Measurements from ENCODE around the gene LECT2. TPM values are rescaled to one million over a fixed set of nuclear protein-coding genes. Genes with fewer than 3 reads are reported as not detected.

Gene LECT2
- total RNA-seq, 1 donor from 2014 or later, result not detected

- Mint-ChIP-seq H3K4me1 (ENCODE audit: low read depth, unreplicated experiment) (no peaks in the 10 kb centered on the region), H3K27me3 (ENCODE audit: unreplicated experiment) (peaks cover 3% of the 10 kb centered on the region), H3K36me3 (ENCODE audit: unreplicated experiment) (no peaks in the 10 kb centered on the region), H3K9me3 (ENCODE audit: unreplicated experiment) (peaks cover 2% of the 10 kb centered on the region), H3K27ac (ENCODE audit: unreplicated experiment) (no peak overlapping the region), H3K4me3 (ENCODE audit: unreplicated experiment) (no peak overlapping the region)
- TF ChIP-seq, protein P1, sequence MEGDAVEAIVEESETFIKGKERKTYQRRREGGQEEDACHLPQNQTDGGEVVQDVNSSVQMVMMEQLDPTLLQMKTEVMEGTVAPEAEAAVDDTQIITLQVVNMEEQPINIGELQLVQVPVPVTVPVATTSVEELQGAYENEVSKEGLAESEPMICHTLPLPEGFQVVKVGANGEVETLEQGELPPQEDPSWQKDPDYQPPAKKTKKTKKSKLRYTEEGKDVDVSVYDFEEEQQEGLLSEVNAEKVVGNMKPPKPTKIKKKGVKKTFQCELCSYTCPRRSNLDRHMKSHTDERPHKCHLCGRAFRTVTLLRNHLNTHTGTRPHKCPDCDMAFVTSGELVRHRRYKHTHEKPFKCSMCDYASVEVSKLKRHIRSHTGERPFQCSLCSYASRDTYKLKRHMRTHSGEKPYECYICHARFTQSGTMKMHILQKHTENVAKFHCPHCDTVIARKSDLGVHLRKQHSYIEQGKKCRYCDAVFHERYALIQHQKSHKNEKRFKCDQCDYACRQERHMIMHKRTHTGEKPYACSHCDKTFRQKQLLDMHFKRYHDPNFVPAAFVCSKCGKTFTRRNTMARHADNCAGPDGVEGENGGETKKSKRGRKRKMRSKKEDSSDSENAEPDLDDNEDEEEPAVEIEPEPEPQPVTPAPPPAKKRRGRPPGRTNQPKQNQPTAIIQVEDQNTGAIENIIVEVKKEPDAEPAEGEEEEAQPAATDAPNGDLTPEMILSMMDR (IDR thresholded peaks at IDR 0.05; ENCODE audit: partially characterized antibody, unreplicated experiment), result no peak
- no peak for DNase-seq
Measured at GRCh38 chr5:135971701-135972100, 16.9 kb upstream of the LECT2 start.

DNA sequence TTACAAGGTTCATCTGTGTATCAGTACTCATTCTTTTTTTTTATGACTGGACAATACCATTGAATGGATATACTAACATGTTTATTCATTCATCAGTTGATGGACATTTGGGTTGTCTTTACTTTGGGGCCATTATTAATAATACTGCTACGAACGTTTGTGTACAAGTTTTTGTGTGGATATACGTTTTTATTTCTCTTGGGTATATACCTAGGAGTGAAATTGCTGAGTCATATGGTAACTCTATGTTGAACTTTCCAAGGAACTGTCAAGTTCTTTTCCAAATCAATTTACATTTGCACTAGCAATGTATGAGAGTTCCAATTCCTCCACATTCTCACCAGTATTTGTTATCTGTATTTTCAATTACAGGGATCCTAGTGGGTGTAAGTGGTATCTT is 12.0 kb upstream of the LECT2 start:
- TF ChIP-seq, protein P1 (IDR thresholded peaks at IDR 0.05; ENCODE audit: partially characterized antibody, unreplicated experiment), result no peak

DNA sequence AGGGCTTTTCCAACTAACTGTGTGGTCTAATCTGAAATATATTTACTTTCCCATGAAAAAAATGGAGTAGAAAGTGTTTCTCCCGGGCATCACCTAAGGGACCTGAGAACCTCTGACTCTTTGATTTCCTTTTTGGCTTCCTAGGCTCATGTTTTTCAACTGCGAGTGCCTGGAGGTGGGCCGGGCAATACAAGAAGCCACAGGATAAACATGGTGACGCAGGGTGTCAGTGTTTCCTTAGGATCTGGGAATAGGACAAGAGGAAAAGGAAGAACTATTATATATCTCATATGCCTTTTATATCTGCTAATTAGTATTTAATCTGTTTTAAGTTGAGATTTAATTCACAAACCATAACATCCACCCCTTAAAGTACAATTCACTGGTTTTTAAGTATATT is 11.4 kb upstream of the LECT2 start:
- Mint-ChIP-seq H3K4me1 (ENCODE audit: low read depth, unreplicated experiment) (no peaks in the 10 kb centered on the region), H3K27ac (ENCODE audit: unreplicated experiment) (no peak overlapping the region), H3K27me3 (ENCODE audit: unreplicated experiment) (no peaks in the 10 kb centered on the region), H3K4me3 (ENCODE audit: unreplicated experiment) (no peak overlapping the region), H3K9me3 (ENCODE audit: unreplicated experiment) (no peaks in the 10 kb centered on the region), H3K36me3 (ENCODE audit: unreplicated experiment) (no peaks in the 10 kb centered on the region)
- no peak for DNase-seq
- TF ChIP-seq, protein P1 (IDR thresholded peaks at IDR 0.05; ENCODE audit: partially characterized antibody, unreplicated experiment), result no peak

More for the DNA sequence above, 12.0 kb upstream of the LECT2 start:
- Mint-ChIP-seq H3K9me3 (ENCODE audit: unreplicated experiment) (no peaks in the 10 kb centered on the region), H3K36me3 (ENCODE audit: unreplicated experiment) (no peaks in the 10 kb centered on the region), H3K27ac (ENCODE audit: unreplicated experiment) (no peak overlapping the region), H3K4me1 (ENCODE audit: low read depth, unreplicated experiment) (no peaks in the 10 kb centered on the region), H3K4me3 (ENCODE audit: unreplicated experiment) (no peak overlapping the region), H3K27me3 (ENCODE audit: unreplicated experiment) (no peaks in the 10 kb centered on the region)
- DNase-seq, result no peak

GRCh38 chr5:135965504-135965903 is 10.7 kb upstream of the LECT2 start:
- TF ChIP-seq, protein P1 (IDR thresholded peaks at IDR 0.05; ENCODE audit: partially characterized antibody, unreplicated experiment), result no peak
- Mint-ChIP-seq H3K27ac (ENCODE audit: unreplicated experiment) (no peak overlapping the region), H3K4me1 (ENCODE audit: low read depth, unreplicated experiment) (no peaks in the 10 kb centered on the region), H3K27me3 (ENCODE audit: unreplicated experiment) (no peaks in the 10 kb centered on the region), H3K4me3 (ENCODE audit: unreplicated experiment) (no peak overlapping the region), H3K36me3 (ENCODE audit: unreplicated experiment) (no peaks in the 10 kb centered on the region), H3K9me3 (ENCODE audit: unreplicated experiment) (no peaks in the 10 kb centered on the region)
- DNase-seq, result no peak

- Mint-ChIP-seq H3K4me1 (ENCODE audit: low read depth, unreplicated experiment) (no peaks in the 10 kb centered on the region), H3K27ac (ENCODE audit: unreplicated experiment) (no peak overlapping the region), H3K9me3 (ENCODE audit: unreplicated experiment) (no peaks in the 10 kb centered on the region), H3K27me3 (ENCODE audit: unreplicated experiment) (no peaks in the 10 kb centered on the region), H3K4me3 (ENCODE audit: unreplicated experiment) (no peak overlapping the region), H3K36me3 (ENCODE audit: unreplicated experiment) (no peaks in the 10 kb centered on the region)
- no peak for DNase-seq
- TF ChIP-seq, protein P1 (IDR thresholded peaks at IDR 0.05; ENCODE audit: partially characterized antibody, unreplicated experiment), result no peak
Measured at GRCh38 chr5:135964670-135965320, 10.0 kb upstream of the LECT2 start.
